Measurements from ENCODE around the gene ACOT7.
A peak's percentile ranks its signal among the peaks of the same experiment; 100 is the strongest.

Gene ACOT7

DNA sequence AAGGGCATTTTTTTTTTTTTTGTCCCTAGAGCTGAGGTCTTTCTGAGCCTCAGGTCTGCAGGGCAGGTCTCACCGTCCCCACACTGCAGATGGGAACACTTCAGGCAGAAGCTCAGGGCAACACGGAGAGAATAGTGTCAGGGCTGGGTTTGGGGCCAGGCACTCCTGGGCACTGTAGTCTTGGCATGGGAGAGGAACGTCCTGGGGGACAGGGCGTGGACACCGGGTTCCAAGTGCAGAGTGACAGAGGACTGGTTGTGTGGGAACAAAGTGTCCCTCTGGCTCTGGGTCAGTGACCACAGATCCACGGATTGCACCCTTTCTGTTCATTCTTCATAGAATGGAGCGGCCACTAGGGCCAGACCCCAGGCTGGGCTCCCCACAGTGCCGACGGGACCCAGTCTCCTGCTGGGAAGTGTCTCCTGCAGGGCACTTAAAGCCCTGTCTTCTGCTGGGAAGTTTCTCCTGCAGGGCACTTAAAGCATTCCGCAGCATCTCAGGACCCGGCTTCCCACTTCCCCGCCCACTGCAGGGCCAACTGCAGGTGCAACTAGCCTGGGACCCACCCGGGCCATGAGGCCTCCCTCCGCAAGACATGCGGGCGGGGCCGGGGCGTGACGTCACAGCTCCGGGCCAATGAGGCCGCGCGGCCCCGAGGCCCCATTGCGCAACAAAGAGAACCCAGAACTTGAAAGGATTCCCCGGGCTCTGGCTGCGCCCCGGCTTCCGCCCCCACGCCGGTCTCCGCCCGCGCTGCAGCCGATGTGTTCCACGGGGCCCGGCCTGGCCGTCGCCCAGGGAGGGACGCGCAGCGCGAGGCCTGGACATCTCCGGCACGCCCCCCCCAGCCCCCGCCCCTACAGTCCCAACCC lies 133.8 kb downstream of the ACOT7 start:
- no peak overlapping the region for H3K27ac ChIP-seq
- H2AFZ ChIP-seq (ENCODE audit: low read depth): peak overlapping the region; percentile 54
- H3K4me1 ChIP-seq (ENCODE audit: low read depth, poor library complexity, severe bottlenecking): peaks cover 7% of the 10 kb centered on the region
- H3K4me3 ChIP-seq (IDR thresholded peaks at IDR 0.05; ENCODE audit: insufficient read depth, low read depth, low read length): peak overlapping the region; percentile 45
- peaks cover 5% of the 10 kb centered on the region for H3K27me3 ChIP-seq (ENCODE audit: insufficient read depth, low read depth)
- no peaks in the 10 kb centered on the region for H3K36me3 ChIP-seq (ENCODE audit: insufficient read depth)
- H4K20me1 ChIP-seq (ENCODE audit: insufficient read depth): no peaks in the 10 kb centered on the region
- no peaks in the 10 kb centered on the region for H3K79me2 ChIP-seq (ENCODE audit: insufficient read depth, low read depth)
- H3K9ac ChIP-seq: no peak overlapping the region
- H3K4me2 ChIP-seq: peak overlapping the region; percentile 63
- TF ChIP-seq, protein P1, sequence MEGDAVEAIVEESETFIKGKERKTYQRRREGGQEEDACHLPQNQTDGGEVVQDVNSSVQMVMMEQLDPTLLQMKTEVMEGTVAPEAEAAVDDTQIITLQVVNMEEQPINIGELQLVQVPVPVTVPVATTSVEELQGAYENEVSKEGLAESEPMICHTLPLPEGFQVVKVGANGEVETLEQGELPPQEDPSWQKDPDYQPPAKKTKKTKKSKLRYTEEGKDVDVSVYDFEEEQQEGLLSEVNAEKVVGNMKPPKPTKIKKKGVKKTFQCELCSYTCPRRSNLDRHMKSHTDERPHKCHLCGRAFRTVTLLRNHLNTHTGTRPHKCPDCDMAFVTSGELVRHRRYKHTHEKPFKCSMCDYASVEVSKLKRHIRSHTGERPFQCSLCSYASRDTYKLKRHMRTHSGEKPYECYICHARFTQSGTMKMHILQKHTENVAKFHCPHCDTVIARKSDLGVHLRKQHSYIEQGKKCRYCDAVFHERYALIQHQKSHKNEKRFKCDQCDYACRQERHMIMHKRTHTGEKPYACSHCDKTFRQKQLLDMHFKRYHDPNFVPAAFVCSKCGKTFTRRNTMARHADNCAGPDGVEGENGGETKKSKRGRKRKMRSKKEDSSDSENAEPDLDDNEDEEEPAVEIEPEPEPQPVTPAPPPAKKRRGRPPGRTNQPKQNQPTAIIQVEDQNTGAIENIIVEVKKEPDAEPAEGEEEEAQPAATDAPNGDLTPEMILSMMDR (conservative IDR thresholded peaks at IDR 0.05; ENCODE audit: low read depth, low read length): no peak

DNA sequence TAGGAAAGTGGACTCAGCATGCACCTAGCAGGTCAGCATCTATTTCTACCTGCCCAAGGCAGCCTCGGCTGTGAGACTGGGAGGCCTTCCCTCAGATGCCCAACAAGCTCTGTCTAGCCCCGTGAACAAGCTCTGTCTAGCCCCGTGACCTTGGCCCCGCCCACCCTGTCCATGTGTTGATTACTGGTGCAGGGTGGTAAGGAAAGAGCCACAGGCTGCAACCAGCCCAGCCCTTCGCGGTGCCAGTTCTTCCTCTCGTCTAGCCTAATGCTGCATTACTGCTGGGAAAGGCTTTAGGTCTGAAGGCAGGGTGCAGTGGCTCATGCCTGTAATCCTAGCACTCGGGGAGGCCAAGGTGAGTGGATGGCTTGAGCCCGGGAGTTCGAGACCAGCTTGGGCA lies 134.9 kb downstream of the ACOT7 start:
- TF ChIP-seq, protein P1 (conservative IDR thresholded peaks at IDR 0.05; ENCODE audit: low read depth, low read length): no peak
- Histone ChIP-seq H4K20me1 (ENCODE audit: insufficient read depth) (no peaks in the 10 kb centered on the region), H3K4me3 (IDR thresholded peaks at IDR 0.05; ENCODE audit: insufficient read depth, low read depth, low read length) (no peak overlapping the region), H3K36me3 (ENCODE audit: insufficient read depth) (no peaks in the 10 kb centered on the region), H3K4me1 (ENCODE audit: low read depth, poor library complexity, severe bottlenecking) (peaks cover 7% of the 10 kb centered on the region), H2AFZ (ENCODE audit: low read depth) (no peak overlapping the region), H3K79me2 (ENCODE audit: insufficient read depth, low read depth) (no peaks in the 10 kb centered on the region), H3K9ac (no peak overlapping the region), H3K27ac (no peak overlapping the region), H3K27me3 (ENCODE audit: insufficient read depth, low read depth) (peaks cover 5% of the 10 kb centered on the region), H3K4me2 (no peak overlapping the region)

DNA sequence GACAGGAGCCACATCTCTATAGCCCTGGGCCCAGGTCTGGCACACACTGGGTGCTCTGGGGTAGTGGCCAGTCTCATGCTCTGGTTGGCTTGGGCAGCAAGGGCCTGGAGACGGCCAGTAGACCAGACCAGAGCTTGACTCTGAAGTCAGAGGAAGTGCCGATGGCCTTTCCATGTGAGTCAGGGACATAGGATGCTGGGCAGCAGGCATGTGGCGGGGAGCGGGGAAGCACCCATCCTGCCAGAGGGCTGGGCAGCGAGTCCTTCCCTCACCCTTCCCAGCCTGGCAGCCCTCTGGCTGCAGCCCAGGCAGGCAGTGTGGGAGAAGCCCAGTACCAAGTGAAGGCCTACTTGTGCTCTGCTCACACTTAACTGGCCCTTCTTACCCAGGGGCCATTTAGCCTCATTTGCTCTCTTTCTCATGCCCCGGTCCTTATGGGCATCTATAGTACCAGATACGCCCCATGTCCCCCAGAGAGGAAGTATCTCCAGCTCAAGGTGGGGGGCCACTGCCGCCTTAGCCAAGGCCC lies 136.0 kb downstream of the ACOT7 start:
- H3K4me2 ChIP-seq: no peak overlapping the region
- no peak overlapping the region for H3K27ac ChIP-seq

DNA sequence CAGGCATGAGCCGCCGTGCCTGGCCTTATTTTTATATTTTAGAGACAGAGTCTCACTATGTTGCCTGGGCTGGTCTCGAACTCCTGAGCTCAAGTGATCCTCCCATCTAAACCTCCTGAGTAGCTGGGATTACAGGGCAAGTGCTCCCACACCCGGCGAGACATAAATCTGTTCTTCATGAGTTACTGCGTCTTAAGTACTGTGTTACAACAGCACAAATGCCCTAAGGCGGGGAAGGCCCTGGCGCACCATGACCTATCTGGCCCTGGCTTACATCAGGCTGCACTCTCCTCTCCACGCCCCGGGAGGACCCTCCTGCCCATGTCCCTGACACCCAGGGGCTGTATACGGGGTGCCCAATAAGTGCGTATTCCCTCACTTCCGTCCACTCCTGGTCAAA lies 136.9 kb downstream of the ACOT7 start:
- TF ChIP-seq, protein P1 (conservative IDR thresholded peaks at IDR 0.05; ENCODE audit: low read depth, low read length): no peak
- H3K79me2 ChIP-seq (ENCODE audit: insufficient read depth, low read depth): no peaks in the 10 kb centered on the region
- no peak overlapping the region for H3K4me2 ChIP-seq
- no peak overlapping the region for H3K4me3 ChIP-seq (IDR thresholded peaks at IDR 0.05; ENCODE audit: insufficient read depth, low read depth, low read length)
- no peak overlapping the region for H3K9ac ChIP-seq
- peaks cover 7% of the 10 kb centered on the region for H3K4me1 ChIP-seq (ENCODE audit: low read depth, poor library complexity, severe bottlenecking)
- H3K27me3 ChIP-seq (ENCODE audit: insufficient read depth, low read depth): peaks cover 5% of the 10 kb centered on the region
- no peaks in the 10 kb centered on the region for H3K36me3 ChIP-seq (ENCODE audit: insufficient read depth)
- H4K20me1 ChIP-seq (ENCODE audit: insufficient read depth): no peaks in the 10 kb centered on the region
- H3K27ac ChIP-seq: no peak overlapping the region
- no peak overlapping the region for H2AFZ ChIP-seq (ENCODE audit: low read depth)

More for the DNA sequence above, 136.0 kb downstream of the ACOT7 start:
- TF ChIP-seq, protein P1 (conservative IDR thresholded peaks at IDR 0.05; ENCODE audit: low read depth, low read length): no peak
- Histone ChIP-seq H3K36me3 (ENCODE audit: insufficient read depth) (no peaks in the 10 kb centered on the region), H3K9ac (no peak overlapping the region), H4K20me1 (ENCODE audit: insufficient read depth) (no peaks in the 10 kb centered on the region), H3K4me3 (IDR thresholded peaks at IDR 0.05; ENCODE audit: insufficient read depth, low read depth, low read length) (no peak overlapping the region), H3K79me2 (ENCODE audit: insufficient read depth, low read depth) (no peaks in the 10 kb centered on the region), H2AFZ (ENCODE audit: low read depth) (no peak overlapping the region), H3K4me1 (ENCODE audit: low read depth, poor library complexity, severe bottlenecking) (peaks cover 7% of the 10 kb centered on the region), H3K27me3 (ENCODE audit: insufficient read depth, low read depth) (peaks cover 5% of the 10 kb centered on the region)
